ENCODE measurements around the gene IRF2BP2. TPM values are rescaled to one million over a fixed set of nuclear protein-coding genes. Genes with fewer than 3 reads are reported as not detected.
"Not testable (repeated sequence)": the region's sequence is repeated elsewhere in the genome, so short reads cannot be mapped to it uniquely, and the experiment has no call there.

Gene IRF2BP2
- total RNA-seq, 4 donors from 2014 or later = 121 to 149 (median 137) TPM

DNA sequence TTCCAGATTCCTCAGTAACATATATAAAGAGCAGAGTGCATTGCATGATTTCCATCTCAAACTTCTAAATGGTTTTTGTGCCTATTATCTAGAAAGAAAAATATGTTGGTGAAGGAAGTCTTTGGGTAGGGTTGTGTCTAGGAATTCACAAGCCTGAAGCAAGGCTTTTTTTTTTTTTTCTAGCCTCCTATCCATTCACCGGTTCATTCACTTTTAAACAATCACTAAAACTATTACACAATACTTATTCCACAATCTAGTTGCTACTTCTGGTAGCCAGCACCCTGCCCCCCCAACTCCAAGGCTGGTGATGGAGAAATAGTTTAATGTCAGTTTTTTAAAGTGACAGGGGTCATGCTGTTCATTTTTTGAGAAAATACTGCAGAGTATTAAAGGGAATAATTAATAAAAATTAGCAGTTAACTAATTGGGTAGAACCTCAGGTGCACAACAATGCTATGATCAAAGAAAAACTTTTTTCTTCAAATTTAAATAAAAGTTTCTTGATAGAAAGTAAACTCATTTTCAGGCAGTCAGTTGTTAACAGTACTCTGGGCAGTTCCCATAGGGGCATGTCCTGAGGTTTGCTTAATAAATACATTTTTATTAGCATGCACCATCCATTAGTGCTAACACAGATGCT is 10.9 kb downstream of the IRF2BP2 start:
- TF ChIP-seq, protein P1, sequence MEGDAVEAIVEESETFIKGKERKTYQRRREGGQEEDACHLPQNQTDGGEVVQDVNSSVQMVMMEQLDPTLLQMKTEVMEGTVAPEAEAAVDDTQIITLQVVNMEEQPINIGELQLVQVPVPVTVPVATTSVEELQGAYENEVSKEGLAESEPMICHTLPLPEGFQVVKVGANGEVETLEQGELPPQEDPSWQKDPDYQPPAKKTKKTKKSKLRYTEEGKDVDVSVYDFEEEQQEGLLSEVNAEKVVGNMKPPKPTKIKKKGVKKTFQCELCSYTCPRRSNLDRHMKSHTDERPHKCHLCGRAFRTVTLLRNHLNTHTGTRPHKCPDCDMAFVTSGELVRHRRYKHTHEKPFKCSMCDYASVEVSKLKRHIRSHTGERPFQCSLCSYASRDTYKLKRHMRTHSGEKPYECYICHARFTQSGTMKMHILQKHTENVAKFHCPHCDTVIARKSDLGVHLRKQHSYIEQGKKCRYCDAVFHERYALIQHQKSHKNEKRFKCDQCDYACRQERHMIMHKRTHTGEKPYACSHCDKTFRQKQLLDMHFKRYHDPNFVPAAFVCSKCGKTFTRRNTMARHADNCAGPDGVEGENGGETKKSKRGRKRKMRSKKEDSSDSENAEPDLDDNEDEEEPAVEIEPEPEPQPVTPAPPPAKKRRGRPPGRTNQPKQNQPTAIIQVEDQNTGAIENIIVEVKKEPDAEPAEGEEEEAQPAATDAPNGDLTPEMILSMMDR (IDR thresholded peaks at IDR 0.05) = no peak
- TF ChIP-seq POLR2A (IDR thresholded peaks at IDR 0.05) = no peak
- no peak overlapping the region for H3K4me3 ChIP-seq (ENCODE audit: low read depth, poor library complexity, severe bottlenecking)
- intact Hi-C loops (cut with DNase I; ENCODE audit: low total_unique reads) = no loop called here
- 0 to 3% methylated on average over 1 of the region's 1 CpG for WGBS, 2 donors
- peak; percentile 71 to 90 for DNase-seq (ENCODE audit: low spot score in 2 of 2)

DNA sequence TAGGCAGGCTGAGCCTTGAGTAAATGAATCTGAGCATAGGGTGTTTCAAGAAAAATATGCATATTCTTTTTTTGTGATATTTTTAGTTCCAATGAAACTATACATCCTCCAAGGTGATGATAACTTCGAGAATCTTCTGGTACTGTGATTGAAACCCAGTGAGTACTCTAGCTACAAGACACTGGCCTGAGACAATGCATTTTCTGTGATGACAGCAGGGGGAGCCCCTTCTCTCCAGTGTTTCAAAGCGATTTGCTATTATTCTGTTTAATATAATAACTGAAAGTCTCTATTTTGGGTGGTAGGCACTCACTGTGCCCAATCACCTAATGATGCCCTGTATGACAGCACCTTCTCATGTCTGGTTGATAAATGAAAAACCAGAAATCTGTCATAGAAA is 12.1 kb downstream of the IRF2BP2 start:
- DNase-seq (ENCODE audit: low spot score in 2 of 2) = no peak
- whole genome bisulfite sequencing, 2 donors = 45% methylated on average over 2 of the region's 2 CpGs
- intact Hi-C loops (cut with DNase I; ENCODE audit: low total_unique reads) = no loop called here
- no peak overlapping the region for H3K4me3 ChIP-seq (ENCODE audit: low read depth, poor library complexity, severe bottlenecking)
- no peak for TF ChIP-seq POLR2A (IDR thresholded peaks at IDR 0.05)

GRCh38 chr1:234595899-234596298 is 14.1 kb downstream of the IRF2BP2 start:
- WGBS, 2 donors = 88 to 93% methylated on average over 2 of the region's 2 CpGs
- H3K4me3 ChIP-seq (ENCODE audit: low read depth, poor library complexity, severe bottlenecking) = no peak overlapping the region
- no peak for TF ChIP-seq POLR2A (IDR thresholded peaks at IDR 0.05)
- TF ChIP-seq, protein P1 (IDR thresholded peaks at IDR 0.05) = no peak
- DNase-seq (ENCODE audit: low spot score in 2 of 2) = no peak
- intact Hi-C loops (cut with DNase I; ENCODE audit: low total_unique reads) = no loop called here

- H3K4me3 ChIP-seq (ENCODE audit: low read depth, poor library complexity, severe bottlenecking); DNase-seq (ENCODE audit: low spot score in 2 of 2); intact Hi-C loops (cut with DNase I; ENCODE audit: low total_unique reads): not testable (repeated sequence)
- WGBS, 2 donors = 78 to 94% methylated on average over 4 of the region's 4 CpGs
Measured at GRCh38 chr1:234594575-234594974, 15.4 kb downstream of the IRF2BP2 start.

DNA sequence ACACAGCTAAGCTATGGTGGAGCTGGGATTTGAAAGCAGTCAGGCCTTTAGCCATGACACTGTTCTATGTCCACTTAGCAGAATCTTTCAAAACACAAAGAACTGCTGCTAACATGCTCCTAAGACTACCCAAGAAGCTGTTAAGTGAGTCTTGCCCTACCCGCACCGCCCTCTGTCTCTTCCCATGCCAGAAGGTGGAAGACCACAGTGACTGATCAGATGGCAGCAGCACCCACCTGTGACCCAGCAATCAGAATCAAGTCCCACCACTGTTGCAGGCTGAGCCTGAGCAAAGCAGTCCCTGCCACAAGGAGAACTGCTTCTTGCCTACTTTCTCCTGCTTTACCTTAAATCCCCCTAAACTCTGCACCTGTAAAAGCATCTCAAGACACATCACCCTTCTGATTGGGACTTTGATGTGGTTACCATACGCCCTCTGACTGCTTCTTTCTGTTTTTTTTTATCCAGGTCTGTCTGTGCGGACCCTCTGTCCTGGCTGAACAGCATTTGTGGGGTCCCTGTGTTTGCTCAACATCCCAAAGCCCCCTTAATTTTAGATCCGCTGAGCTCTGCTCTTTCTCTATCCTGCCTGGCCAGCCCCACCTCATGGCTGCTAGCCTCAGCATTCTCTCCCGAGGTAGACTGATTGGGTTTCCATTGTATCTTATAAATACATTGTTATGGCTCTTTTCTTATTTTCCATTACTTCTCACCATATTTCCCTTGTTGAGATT is 16.0 kb downstream of the IRF2BP2 start:
- 93 to 96% methylated on average over 6 of the region's 6 CpGs for WGBS, 2 donors
- no peak for DNase-seq (ENCODE audit: low spot score in 2 of 2)
- H3K4me3 ChIP-seq (ENCODE audit: low read depth, poor library complexity, severe bottlenecking) = no peak overlapping the region
- TF ChIP-seq, protein P1 (IDR thresholded peaks at IDR 0.05) = no peak
- no peak for TF ChIP-seq POLR2A (IDR thresholded peaks at IDR 0.05)
- intact Hi-C loops (cut with DNase I; ENCODE audit: low total_unique reads) = no loop called here

- WGBS, 2 donors = 96 to 97% methylated on average over 7 of the region's 7 CpGs
- DNase-seq (ENCODE audit: low spot score in 2 of 2) = no peak
- no peak for TF ChIP-seq POLR2A (IDR thresholded peaks at IDR 0.05)
- TF ChIP-seq, protein P1 (IDR thresholded peaks at IDR 0.05) = no peak
- H3K4me3 ChIP-seq (ENCODE audit: low read depth, poor library complexity, severe bottlenecking) = no peak overlapping the region
- intact Hi-C loops (cut with DNase I; ENCODE audit: low total_unique reads) = no loop called here
Measured at GRCh38 chr1:234593109-234593508, 16.9 kb downstream of the IRF2BP2 start.

Data from lower leg skin (tissue), 4 donors.